Nucleus accumbens (tissue), 56 donors: Measurements from ENCODE around the gene MS4A18.
A peak's percentile ranks its signal among the peaks of the same experiment; 100 is the strongest.

Experiments
- DNase-seq, 56 donors: peaks; one replicate each; lab custom pipeline; 2025; lab: John Stamatoyannopoulos, UW

Gene MS4A18

DNA sequence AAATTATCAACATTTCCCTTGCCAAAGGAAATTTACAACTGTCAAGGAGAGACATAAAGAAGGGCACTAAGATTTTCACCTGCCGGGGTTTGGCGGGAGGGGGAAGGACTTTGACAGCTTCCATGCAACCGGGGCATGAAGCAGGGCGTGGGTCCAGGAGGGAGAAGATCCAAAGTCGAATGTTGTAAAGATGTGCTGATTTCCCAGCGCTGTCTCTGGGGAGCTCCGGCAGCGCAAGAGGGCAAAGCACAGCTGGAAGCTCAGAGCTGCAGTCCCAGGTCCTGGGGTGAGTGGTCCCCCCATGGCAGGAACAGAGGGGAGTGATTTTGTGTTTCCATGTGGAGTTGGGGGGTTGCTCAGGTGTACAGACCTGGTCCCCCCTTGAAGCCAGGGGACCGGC, 60.6 kb downstream of the MS4A18 start, which contains the start of gene MS4A10:
MS4A10 (plus strand) TSS at position 198 of the 400 bp plus-strand sequence. CDS start 5,003 bp downstream, outside the sequence.
- no peak for DNase-seq

GRCh38 chr11:60785806-60786361, 61.4 kb downstream of the MS4A18 start:
- peak in 28 of 56 donors; percentile 8 to 71 (median 35) for DNase-seq

- DNase-seq: peak in 2 of 56 donors; percentile 3 to 7
These were observed 62.5 kb downstream of the MS4A18 start for GRCh38 chr11:60786811-60787567.

DNA sequence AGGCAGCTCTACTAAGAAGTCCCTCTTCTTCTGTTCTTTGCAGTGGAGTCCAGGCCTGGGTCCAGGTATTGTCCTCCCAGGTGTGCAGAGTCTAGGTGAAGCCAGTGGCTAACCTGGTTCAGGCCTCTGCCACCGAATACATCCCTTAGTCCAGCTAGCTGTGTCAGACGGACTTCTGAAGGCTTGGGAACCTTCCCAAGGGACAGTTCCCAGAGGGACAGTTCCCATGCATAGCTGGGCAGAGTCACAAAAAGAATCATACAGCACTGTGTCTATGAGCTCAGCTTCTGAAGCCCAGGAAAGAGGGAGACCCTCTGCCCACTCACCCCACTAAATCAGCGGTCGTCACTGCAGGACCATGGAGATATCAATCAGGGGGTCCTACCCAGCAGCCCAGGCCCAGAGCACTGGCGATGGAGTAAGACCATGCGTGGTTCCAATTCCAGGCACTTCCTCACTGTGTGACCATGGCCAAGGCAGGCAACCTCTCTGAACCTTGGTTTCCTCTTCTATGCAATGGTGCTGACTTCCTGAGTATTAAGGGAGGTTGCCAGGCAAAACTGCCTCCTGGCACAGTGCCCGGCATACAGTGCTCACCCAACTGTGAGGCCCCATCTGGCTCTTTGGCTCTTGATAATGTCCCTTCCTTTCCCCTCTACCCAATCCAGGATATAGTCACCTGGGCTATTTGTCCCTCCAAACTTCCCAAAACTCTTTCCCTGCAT, 64.0 kb downstream of the MS4A18 start:
- DNase-seq: no peak

GRCh38 chr11:60790726-60791125, 66.2 kb downstream of the MS4A18 start:
- no peak for DNase-seq

- DNase-seq: no peak
These were observed 66.8 kb downstream of the MS4A18 start for GRCh38 chr11:60791153-60791933.

GRCh38 chr11:60792521-60792920, 68.0 kb downstream of the MS4A18 start:
- DNase-seq: no peak
